Astrocyte of the hippocampus (primary cell): Measurements from ENCODE around the gene EGLN3.
"Not testable (repeated sequence)": the region's sequence is repeated elsewhere in the genome, so short reads cannot be mapped to it uniquely, and the experiment has no call there.

Experiments used
- DNase-seq: peaks from one replicate; pipeline ENCODE4 v3.0.0; 2011; ENCODE audit warnings: low read depth, low spot score

Gene EGLN3

DNA sequence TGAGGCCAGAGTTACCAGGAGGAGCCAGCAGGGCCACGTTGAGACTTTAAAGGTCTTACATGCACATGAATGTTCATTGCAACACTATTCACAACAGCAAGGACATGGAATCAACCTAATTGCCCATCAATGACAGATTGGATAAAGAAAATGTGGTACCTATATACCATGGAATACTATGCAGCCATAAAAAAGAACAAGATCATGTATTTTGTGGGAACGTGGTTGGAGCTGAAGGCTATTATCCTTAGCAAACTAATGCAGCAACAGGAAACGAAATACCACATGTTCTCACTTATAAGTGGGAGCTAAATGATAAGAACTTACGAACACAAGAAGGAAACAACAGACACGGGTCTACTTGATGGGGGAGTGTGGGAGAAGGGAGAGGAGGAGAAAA is 11.6 kb upstream of the EGLN3 start:
- not testable (repeated sequence) for DNase-seq

DNA sequence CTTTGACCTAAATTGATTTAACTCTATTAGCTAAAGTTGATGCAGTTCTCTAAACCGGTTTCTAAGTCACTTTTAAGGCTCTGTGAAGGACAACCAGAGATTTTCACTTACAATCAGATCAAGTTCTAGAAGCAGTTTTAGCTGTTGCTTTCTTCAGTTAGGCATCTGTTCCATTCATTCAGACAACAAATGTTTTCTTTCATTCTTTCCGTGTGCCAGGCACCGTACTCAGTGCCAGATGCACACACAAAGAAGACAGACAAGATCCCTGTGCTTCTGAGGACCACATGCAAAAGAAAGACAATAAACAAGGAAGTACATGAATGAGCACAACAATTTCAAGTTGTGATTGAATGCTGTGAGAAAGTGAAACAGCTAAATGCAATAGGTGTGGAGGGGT is 11.1 kb upstream of the EGLN3 start:
- no peak for DNase-seq

DNA sequence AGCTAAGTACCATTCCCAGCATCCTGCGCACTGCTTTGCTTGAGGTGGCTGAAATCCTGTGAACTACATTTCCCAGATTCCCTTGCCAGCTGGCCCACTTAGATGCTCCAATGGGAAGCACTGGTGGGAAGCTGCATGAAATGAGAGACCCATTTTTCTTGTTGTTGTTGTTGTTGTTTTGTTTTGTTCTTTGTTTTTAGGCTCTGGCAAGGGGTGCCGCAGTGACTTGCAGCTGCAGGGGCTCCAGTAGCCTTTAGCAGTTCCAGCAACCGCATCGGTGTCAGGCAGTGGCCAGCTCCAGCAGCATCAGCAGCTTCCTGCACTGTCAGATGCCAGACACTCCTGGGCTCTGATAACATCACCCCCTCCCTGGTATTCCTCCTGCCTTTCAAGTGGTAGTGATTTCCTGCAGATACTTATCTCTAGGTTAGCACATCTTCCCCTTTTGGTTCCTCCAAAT is 8.8 kb upstream of the EGLN3 start:
- no peak for DNase-seq

DNA sequence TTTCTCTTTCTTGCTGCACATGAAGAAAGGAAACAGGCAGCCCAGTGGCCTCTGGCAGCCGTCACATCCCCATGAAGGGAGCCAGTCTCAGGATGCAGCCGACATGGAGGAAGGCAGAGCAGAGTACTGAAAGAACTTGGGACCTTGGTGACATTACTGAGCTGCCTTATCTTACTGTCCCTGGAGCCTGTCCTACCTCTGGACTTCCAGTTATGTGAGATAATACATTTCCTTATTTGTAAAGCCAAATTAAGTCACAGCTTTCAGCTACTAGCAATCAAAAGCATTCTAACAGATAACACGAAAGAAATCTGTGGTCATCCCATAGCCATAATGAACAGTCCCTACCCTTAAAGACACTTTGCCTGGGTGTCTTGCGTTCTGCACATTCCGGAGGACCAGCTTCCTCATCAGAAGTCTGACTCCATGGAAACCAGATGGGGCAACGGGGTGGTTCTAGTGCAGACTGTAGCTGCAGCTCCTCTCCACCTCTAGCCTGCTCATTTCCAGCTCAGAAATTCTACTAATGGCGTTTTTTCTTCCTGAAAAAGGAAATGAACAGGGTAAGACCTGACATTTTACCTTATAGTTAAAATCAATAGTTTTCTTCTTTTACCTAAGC is 7.8 kb upstream of the EGLN3 start:
- DNase-seq = no peak

DNA sequence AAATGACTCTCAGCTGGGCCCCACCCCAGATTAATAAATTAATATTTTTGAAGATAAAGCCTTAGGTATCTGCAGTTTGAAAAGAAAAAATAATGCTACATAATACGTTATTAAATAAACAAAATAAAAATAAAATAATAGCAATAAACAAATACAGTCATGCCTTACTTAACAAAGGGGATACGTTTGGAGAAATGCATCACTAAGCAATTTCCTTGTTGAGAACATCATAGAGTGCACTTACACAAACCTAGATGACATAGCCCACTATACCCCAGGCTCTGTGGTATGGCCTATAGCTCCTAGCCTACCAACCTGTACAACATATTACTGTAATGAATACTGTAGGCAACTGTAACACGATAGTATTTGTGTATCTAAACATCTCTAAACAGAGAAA is 7.1 kb upstream of the EGLN3 start:
- DNase-seq = no peak

DNA sequence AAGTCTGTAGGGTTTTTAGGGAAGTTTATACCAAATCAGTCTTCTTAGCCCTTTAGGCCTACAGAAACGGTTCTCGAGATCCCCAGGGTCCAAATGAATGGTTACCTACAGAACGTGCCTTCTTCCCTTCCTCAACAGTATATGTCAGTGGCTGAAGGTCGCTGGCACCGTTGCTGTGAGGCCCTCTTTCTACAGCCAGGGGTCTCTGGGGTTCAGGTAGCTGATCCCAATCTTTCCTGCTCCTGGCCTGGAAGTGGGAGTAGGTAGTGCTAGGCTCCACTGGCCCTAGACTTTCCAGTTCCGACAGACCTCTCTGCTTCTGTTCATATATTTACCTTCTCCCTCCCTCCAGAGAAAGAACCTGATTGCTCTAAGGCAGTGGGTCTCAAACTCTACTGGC is 6.4 kb upstream of the EGLN3 start:
- DNase-seq = no peak

DNA sequence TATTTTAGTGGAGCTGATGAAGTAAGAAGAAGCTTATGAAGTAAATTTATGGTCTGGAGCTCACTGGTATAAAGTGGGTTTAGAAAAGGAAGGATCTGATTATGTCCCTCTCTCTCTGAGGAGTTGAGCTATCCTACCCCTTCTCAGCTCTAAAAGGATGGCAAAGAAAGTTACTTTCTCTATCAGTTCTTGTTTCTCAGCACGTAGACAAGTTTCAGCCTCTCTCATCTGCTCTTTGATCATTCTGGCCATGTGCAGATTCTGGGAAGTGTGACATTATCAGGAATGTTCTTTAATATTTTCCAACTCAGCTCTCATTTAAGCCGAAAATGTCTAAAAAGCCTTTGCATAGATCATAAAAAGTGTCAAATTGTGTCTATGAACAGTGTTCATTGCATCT is 5.8 kb upstream of the EGLN3 start:
- no peak for DNase-seq

DNA sequence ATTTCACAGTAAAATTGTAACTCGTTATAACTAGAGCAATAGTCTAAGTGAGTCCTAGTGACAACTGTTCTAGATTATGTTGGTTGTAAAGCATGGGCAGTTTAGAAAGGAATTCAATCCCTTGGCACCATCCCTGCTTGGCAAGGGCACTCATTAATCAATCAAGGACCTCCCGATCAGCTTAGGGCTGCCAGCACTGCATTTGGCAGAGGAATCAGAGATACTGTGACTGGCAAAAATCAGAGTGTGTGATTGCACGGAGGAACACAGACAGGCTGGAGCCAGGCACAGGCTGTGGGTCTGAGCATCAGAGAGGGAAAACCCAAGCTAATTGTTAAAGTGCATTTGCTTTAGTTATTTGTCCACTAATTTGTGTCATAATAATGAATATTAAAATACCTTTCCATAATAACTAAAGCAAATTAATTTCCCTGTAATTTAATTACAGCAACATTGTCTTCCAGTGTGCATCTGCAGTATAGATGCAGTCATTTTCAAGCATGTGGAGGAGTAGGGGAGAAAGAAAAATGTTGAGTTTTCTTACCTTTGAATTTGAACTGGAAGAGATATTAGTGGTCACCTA is 3.2 kb upstream of the EGLN3 start:
- DNase-seq = peak; percentile 35

DNA sequence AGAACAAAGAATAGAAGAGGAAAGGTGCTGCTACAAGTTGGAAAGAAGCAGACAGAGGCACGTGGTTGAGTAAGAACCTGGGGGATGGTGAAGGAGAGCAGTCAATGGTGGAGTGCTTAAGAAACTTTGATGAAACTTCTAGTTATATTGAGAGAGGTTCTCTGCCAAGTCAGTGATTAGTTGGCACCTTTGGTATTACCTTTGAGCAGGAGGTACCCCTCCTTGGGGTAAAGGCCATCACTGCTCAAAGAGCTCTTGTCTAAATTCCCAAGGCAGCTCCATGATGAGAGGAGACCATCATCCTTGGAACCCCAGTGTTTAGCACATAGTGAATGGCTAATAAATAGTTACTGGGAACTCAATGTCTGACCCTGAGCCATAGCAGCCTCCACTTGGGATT is 1.7 kb upstream of the EGLN3 start:
- no peak for DNase-seq

DNA sequence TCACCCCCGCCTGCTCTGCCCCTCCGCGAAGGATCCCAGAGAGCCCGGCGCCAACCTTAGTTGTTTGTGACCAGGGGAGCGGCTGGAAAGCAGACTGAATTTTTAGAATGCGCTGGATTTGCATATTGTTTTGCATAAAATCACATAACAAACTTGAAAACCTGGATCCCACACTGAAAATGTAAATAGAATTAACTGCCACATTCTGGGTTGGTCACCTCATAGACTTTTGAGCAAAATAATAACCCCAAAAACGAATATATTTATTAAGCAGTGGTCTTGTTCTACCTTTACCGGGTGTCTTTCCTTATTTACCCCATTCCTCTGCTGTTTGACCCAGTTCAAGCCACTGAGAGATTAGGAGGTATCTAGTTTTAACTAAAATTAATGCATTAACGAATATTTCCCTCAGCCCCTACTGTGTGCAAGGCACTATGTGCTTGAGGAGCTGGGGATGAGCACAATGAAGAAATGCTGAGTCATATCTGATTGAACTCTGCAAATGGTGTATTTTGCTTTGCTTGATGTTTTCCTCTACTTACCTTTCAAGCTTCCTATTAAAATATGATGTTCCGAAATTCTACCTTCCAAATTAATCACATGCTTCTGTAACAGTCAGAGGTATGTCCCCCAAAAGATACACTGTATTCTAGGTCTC is 438 bp upstream of the EGLN3 start:
- no peak for DNase-seq

DNA sequence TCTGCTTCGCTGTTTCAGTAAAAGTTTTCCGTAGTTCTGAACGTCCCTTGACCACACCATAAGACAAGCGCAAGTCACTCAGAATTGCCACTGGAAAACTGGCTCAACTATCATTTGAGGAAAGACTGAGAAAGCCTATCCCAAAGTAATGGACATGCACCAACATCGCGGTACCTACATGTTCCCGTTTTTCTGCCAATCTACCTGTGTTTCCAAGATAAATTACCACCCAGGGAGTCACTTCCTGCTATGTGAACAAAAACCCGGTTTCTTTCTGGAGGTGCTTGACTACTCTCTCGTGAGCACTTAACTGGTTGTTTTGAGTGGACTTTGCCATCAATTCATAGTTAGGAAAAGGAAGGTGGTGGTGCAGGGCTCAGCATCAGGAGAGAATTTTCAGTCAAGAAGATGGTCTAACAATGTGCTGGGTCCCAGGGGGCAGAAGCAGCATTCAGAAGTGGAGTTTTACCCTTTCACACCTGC is 1.4 kb downstream of the EGLN3 start:
- DNase-seq = no peak

DNA sequence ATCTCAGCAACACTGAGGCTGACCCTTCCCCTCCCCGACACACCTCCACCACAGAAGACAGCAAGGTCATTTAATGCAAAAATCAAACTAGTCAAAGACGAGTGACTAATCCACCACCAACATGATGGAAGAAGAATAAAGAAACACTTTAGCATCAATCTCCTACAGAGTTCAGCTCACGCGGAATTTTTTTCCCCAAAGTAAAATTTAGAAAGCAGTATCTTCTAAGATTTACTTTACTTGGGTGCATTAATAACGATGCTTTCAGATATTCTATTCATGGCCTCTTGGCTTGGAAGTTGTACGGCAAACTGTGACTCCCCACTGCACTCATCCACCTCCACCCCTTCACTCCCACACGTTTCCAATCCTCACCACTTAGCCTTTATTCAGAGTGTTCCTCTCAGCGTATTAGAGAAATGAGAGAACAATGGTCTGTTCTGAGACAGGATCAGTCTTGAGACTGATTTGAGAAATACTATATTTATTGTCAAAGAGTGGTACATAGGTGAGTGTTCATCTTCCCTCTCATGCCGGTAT is 1.9 kb downstream of the EGLN3 start:
- no peak for DNase-seq

DNA sequence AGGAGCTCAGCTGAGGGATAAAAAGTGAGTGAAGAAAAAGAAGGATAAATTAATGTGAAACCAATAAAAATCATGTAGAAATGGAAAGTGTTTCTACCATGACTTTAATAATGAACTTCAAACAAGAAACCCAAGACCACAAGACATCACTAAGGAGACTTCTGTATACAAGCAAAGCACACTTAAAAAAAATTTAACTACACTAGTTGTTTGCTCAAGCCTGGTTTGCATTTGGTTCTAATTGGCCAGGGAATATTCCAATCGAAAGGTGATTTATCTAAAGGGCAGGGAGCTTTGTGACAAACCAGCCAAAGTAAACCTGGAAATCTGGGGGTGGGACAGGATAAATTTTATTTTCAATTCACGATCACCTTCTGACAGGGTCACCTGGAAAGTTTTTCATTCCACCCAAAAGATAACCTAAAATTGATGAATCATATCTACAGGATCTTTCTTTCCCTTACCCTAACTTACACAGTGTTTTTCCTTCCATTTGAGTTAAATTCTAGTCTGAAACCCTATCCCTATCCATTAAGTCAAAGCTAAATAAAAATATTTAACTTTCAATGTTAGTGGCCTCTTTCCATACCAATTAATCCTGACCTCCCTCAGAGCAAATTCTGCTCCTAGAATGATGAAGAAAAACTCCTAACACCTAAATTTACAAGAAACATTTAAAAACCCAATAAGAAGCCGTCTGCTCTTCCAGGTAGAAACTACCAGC is 2.6 kb downstream of the EGLN3 start:
- DNase-seq = no peak

DNA sequence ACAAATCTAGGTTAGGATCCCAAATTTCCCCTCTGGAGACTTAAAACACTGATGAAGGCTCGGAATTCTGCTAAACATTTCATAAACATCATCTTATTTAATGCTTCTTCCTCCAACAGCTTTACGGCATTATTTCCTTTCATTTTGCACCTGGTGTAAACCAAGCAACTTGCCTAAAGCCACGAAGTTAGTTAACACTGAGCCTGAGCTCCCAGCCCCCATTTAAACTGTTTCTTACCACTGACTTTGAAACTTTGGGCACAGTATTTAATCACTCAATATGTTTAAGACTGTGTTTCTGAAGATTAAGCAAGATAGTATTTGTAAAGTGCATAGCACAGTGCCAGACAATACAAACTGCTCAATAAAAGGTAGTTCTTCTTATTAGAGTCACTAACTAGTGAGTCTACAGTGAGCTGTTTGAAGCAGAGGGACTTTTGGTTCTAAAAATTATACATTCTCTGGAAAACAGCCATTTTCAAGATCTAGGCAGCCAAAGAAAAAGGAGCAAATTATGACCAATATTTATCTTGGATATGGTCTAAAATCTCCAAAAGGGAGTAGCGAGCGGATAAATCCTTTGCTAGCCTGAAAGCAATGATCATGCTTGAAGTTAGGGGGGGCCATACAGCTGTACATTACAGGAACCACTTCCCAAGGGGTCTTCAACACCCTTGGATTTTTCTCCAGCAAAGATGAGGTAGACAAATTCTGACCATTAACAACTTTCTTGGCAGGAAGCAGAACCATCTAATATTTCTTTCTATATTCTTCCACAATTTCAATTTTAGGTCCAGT is 4.0 kb downstream of the EGLN3 start:
- no peak for DNase-seq

DNA sequence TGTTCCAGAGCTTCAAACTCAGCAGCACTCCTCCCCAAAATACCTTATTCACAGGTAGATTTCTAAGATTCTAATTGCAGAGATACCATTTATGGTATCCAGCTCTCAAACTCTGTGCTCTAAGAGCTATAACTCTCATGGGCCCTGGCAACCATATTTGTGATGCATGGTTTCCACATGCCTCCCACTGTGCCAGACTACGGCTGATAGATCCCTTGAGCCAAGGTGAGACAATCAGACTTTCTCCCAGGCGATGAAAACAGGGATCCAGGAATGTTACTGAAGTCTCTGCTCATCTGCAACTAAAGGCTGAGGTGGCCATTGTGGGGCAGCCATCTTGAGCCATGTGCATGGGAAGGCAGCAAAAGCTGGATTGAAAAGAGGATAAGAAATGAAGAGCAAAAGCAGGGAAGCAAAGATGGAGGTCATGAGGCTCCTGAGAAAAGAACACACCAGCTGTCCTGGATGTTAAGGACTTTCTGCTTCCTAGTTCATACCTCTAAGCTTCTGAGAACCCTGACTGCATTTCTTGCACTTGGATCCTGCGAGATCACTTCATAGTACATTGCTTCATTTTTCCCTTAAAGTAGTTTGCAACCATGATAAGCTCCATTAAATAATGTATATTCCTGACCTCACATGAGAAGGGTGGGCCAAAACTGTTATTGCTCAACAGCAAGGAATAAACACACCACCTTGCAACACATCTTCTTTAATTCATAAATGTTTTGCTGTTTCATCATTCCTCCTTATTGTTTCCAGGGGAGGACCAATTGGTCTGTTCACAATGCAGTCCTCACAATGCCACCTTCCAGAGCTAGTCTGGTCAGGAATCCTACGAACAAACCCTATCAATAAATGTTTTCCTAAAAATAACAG is 5.4 kb downstream of the EGLN3 start:
- no peak for DNase-seq

DNA sequence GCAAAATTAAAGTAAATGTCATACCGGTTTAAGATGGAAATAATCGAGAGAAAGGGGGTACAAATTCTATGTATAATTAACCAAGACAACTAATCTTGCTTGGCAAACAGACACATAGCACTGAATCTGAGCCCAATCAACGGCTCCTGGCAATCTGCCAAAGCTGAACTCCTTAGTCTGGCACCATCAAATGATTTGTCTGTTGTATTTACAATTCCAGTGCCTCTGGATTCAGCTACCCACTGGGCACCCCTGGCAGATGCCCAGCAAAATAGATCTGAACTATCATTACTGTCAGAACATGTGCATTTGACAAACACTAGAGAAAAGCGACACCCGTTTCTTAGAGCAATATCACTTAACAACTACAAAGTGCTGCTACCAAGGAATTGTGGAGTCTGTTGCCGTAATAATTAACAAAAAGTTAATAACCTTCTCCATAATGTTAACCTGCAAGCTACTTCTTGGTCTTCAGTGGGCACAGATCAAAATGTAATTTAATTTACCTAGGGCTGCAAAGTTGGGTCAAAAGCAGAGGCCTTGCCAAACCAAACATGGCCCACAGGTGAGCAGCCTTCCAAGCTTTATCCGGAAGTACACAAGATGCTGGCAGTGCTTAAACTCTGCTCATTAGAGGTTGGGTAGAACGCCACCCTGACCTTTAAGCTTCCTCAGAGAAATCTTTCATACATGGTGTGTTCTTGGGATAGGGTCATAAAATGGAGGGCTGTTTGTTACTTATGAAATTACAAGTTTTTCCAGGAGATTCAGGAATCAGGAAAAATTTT is 7.6 kb downstream of the EGLN3 start:
- DNase-seq = peak; percentile 32

DNA sequence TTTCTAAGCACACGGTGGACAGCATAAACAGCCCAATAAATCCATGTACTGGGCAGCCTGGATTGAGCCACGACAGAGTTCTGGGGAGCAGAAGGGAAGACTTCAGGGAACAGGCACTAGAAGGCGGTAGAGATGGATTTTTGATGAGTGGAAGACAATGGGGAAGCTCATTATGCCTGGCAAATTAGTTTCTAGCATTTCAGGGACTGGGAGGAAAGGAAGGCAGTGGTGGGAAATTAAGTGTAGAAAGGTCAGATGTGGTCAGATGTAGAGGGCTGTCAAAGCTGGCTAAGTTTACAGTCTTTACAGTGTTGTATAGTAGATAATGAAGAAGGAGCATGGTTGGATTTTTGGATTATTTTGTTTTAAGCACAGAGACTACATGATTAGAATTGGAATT is 9.2 kb downstream of the EGLN3 start:
- DNase-seq = no peak

DNA sequence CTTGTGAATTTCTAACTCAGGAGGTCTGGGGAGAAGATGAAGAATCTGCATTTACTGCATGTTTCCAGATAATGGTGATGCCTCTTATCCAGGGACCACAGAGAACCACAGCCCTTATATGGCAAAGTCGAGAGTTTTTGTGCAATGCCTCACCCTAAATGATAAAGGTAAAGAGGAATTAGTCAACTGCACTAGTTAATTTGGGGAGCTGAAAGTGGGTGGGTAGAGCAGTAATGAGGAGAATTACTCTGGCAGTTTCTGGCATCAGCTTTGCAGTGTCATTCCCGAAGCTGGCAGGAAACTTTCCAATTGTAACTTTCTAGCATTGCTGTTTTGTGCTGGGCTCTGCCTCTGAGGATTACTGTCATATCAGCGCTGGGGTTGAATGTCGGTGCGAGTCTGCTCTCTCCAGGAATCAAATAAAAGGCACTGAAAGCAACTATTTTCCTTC is 10.3 kb downstream of the EGLN3 start:
- DNase-seq = peak; percentile 36

DNA sequence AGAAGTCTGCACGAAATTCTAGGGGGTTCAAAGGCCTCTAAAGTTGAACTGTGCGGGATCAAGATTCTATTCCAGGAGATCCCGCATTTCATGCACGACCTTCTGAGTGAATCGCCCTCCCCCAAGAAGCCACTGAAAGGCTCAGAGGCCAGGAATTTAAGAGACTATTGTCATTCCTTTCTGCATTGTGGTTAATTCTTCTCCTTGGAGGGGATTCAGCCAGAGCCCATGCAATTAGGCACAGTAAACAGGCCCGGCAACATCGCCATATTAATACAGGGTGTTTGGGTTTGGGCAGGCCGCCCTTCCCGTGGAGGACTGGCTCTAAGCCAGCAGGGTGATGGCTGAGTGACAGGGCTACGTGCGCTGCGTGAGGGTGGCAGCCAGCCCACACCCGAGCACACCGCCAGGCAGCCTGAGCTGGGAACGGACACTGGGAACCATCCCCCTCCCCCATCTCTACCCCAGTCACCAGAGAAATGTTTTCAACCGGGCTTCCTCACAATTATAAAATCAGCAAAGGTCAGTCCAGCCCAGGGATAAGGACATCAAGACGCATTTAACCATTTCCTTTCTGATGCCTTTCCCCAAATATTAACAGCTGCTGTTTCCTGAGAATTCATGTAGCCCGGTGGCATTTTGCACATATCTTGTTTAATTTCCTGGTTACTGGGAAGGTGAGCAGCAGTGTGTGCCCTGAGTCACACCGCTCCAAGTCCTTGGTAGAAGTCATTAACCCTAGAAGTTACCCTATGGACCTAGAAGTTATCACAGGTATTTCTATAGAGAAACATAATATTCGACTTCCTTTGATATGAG is 12.5 kb downstream of the EGLN3 start:
- DNase-seq = peak; percentile 72
